Fibroblast of skin of right quadriceps (primary cell): ENCODE data around the gene SH3TC2.

Source experiments
- DNase-seq: peaks from one replicate; pipeline ENCODE4 v3.0.0-alpha.2; 2013

Gene SH3TC2

DNA sequence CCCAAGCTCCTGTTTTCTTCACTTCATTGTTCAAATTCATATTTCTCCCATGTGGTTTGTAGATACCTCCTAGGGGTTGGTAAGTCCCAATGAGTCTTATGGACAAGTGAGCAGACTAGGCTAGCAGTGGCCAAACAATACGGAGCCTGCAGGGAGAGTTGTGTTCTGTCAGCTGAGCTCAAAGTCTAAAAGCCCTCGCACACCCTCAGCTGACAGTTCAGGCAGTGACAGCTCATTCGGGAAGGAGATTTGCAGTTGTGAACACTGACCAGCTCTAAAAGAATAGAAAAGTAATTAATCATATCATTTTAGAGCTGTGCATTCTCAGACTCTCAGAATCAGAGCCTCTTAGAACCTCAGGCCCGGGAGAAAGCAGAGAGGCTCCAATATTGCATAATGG lies 95.1 kb downstream of the SH3TC2 start:
- DNase-seq: no peak

GRCh38 chr5:148966938-148967337 lies 95.9 kb downstream of the SH3TC2 start:
- no peak for DNase-seq

GRCh38 chr5:148966348-148966747 lies 96.5 kb downstream of the SH3TC2 start:
- DNase-seq: no peak

DNA sequence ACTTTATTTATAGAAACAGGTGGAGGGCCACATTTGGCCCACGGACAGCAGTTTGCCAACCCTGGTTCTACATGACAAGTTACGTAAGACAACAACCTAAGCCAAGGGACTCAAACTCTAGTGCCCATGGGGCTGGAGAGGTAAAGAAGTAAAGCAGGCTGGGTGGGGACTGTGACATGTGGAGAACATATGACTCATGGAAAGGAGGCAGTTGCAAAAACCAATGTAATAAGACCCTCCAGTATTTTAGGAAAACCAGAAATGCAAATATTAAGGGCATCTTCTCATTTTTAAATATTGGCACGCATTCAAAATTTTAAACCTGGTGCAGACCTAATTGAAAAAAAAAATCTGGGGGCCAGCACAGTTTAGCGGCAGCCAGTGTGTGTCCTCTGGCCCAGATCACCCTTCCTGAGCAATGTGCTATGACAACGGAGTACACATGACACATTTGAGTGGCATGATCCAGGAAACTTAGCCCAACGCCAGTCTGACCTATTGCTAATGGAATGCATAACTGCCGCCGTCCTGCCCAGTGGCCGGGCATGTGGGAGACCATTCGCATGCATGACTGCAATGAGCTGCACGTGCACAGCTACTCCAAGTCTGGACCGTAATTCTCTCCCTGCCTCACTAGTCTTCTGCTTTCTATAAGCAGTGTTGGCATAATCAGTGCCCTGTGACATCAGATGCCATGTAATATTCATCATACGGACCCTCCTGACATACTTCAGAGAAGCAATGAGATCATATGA lies 97.2 kb downstream of the SH3TC2 start:
- DNase-seq: peak; percentile 95

GRCh38 chr5:148963664-148964063 lies 99.2 kb downstream of the SH3TC2 start:
- DNase-seq: no peak

GRCh38 chr5:148962761-148963324 lies 100.0 kb downstream of the SH3TC2 start:
- DNase-seq: no peak

GRCh38 chr5:148962200-148962550 lies 100.7 kb downstream of the SH3TC2 start:
- no peak for DNase-seq

DNA sequence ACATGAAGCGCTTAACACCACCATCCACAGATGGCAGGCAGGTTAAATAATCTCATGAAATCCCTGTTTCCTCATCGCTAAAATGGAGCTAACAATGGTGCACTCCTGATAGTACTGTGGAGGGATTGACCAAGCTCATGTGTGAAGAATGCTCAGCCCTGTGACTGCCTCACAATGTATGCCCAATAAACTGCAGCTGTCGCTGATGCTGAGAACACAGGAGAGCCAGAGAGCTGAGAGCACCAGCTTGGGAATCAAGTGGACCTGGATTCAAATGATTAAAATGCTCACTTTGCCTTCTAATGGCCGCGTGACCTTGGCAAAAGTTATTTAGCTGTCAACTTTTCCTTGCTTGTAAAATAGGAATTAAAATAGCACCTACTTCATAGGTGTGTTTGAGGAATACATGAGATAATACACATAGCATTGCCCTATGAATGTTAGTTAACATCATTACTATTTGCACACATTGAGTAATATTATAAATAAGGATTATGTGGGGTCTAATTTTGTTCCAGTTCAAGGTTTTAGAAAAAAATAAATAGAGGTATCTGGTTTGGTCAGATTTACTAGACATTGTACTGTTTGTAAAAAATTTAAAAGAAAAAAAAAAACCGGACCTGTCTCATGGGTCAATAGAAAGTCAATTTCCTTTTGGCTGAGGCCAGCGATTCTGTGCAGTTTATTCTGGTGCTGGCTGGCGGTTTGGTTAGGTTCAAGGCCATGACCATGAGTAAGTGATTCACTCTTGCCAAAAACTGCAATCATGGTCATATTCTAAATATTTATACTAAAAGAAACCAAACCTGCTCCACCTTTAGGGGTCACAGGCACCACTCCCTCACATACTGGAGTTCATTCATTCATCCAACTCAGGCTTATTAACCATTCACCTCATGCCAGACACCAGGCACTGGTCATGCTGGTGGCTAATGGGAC lies 101.3 kb downstream of the SH3TC2 start:
- DNase-seq: no peak

- no peak for DNase-seq
Measured at GRCh38 chr5:148960070-148960769, 102.6 kb downstream of the SH3TC2 start.

DNA sequence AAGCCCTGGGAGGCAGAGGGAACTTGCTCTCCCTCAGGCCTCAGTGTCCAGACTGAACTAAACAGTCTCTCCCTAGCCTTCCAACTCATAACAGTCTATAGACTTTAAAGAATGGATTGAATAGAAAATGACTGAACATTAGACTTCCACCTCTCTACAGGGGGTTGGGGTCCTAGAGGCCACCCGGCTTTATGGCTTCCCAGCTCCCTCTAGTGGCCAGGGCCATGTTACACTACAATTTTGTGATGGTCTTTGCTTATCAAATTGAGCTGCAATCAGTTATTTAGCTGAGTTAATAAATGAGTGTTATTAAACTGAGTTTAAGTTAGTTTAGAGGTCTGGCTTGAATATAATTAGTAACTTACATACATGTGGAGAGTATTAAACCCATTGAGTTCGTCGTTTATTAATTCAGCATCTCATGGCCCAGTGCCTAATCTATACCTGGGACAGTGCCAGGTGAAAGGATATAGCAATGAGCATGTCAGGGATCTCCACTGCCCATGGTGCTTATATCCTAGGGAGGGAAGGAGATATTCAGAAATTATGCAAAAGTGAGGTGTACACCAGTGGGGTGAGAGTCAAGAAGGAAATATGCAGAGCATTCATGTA lies 105.2 kb downstream of the SH3TC2 start:
- peak; percentile 45 for DNase-seq

GRCh38 chr5:148956477-148957385 lies 106.1 kb downstream of the SH3TC2 start:
- no peak for DNase-seq
